A549 (cell line): ENCODE data around the gene IL4R.

ENCODE experiments used
- BHLHE40 ChIP-seq: IDR thresholded peaks from 2 replicates; pipeline ENCODE4 v1.6.1; 2012; ENCODE audit warnings: low read depth, low read length, inconsistent platforms
- CEBPB ChIP-seq, 2 experiments: fragments of >200 bp in 1 of 2; sonication (Bioruptor Twin) in 1 of 2; formaldehyde crosslinking in 1 of 2; IDR thresholded peaks; 2 replicates each; pipeline ENCODE4 v1.6.1; 2012 to 2016
- EP300 ChIP-seq, 2 experiments: fragments of >200 bp; sonication (Bioruptor Twin); formaldehyde crosslinking; IDR thresholded peaks; 2 replicates in 1 of 2; 3 replicates in 1 of 2; pipeline ENCODE4 v1.6.1; 2016 to 2017
- ESRRA ChIP-seq: fragments of 150-350 bp; IDR thresholded peaks from 2 replicates; pipeline ENCODE4 v1.6.1; 2014; ENCODE audit warnings: mild to moderate bottlenecking, low read length, borderline replicate concordance
- JUN ChIP-seq, 2 experiments: fragments of >200 bp; sonication (Bioruptor Twin); formaldehyde crosslinking; IDR thresholded peaks; 2 replicates in 1 of 2; 3 replicates in 1 of 2; pipeline ENCODE4 v1.6.1; 2016 to 2017
- KDM1A ChIP-seq: fragments of 200-600 bp; sonication (generic); IDR thresholded peaks from 2 replicates; pipeline ENCODE4 v1.6.1; 2016; ENCODE audit warnings: low read depth, mild to moderate bottlenecking
- NR3C1 ChIP-seq: fragments of >200 bp; sonication (Bioruptor Twin); formaldehyde crosslinking; IDR thresholded peaks from 3 replicates; pipeline ENCODE4 v1.6.1; 2017
- POLR2A ChIP-seq: IDR thresholded peaks from 2 replicates; pipeline ENCODE4 v1.6.1; 2012; ENCODE audit warnings: mild to moderate bottlenecking, low read length
- SMC3 ChIP-seq: fragments of >200 bp; sonication (Bioruptor Twin); formaldehyde crosslinking; IDR thresholded peaks from 3 replicates; pipeline ENCODE4 v1.6.1; 2018; ENCODE audit warnings: inconsistent platforms
- TF ChIP-seq, protein P1 (sequence below): IDR thresholded peaks from 2 replicates; pipeline ENCODE4 v1.6.1; 2012
- TF ChIP-seq, protein P2 (sequence below): fragments of >200 bp; sonication (Bioruptor Twin); formaldehyde crosslinking; IDR thresholded peaks from 3 replicates; pipeline ENCODE4 v1.5.1; 2016

DNA sequence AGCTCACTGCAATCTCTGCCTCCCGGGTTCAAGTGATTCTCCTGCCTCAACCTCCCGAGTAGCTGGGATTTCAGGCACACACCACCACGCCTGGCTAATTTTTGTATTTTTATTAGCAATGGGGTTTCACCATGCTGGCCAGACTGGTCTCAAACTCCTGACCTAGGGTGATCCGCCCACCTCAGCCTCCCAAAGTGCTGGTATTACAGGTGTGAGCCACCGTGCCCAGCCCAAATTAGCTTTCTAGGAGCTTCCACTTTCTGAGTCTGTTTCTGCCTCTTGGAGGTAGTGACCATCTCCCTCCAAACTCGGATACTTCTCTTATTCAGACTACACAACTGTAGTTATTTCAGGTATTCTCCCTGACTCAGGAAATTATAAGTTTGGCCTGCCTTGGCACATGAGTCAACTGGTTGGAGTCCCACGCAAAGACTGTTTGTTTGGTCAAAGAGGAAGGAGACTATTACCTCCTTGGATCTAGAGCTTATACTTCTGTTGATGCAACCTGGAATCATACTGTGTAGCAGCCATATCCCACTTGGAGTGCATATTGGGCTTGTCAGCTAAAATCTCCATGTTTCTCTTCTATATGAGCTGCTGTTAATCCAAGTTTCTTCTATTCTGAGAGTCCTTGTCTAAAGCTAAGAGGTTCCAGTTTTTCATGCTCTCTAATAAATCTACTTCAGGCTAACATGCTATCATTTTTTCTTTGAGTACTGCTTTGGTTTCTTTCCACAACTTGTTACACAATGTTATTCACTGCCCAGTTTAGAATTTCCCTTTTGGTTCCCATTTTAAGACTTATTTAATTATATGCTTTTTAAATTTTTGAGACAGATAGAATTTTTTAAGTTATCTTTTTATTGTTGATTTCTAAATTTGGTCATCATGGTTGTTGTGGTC lies 7.5 kb downstream of the IL4R start:
- TF ChIP-seq ESRRA, result no peak
- TF ChIP-seq, protein P1, sequence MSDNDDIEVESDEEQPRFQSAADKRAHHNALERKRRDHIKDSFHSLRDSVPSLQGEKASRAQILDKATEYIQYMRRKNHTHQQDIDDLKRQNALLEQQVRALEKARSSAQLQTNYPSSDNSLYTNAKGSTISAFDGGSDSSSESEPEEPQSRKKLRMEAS, result no peak
- TF ChIP-seq, protein P2, sequence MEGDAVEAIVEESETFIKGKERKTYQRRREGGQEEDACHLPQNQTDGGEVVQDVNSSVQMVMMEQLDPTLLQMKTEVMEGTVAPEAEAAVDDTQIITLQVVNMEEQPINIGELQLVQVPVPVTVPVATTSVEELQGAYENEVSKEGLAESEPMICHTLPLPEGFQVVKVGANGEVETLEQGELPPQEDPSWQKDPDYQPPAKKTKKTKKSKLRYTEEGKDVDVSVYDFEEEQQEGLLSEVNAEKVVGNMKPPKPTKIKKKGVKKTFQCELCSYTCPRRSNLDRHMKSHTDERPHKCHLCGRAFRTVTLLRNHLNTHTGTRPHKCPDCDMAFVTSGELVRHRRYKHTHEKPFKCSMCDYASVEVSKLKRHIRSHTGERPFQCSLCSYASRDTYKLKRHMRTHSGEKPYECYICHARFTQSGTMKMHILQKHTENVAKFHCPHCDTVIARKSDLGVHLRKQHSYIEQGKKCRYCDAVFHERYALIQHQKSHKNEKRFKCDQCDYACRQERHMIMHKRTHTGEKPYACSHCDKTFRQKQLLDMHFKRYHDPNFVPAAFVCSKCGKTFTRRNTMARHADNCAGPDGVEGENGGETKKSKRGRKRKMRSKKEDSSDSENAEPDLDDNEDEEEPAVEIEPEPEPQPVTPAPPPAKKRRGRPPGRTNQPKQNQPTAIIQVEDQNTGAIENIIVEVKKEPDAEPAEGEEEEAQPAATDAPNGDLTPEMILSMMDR, result no peak
- no peak for TF ChIP-seq SMC3
- TF ChIP-seq EP300 (IDR thresholded peaks at IDR 0.05), result no peak
- no peak for TF ChIP-seq BHLHE40
- TF ChIP-seq NR3C1, result no peak
- no peak for TF ChIP-seq KDM1A
- no peak for TF ChIP-seq POLR2A
- no peak for TF ChIP-seq CEBPB (IDR thresholded peaks at IDR 0.05)
- TF ChIP-seq JUN (IDR thresholded peaks at IDR 0.05), result no peak
